ENCODE results near the gene RALA. TPM values are rescaled to one million over a fixed set of nuclear protein-coding genes. Genes with fewer than 3 reads are reported as not detected.

Gene RALA
- polyA plus RNA-seq, 1 donor (not counting 4 experiments of a cell fraction or from before 2014, with no cell fraction given), result 64.6 TPM

DNA sequence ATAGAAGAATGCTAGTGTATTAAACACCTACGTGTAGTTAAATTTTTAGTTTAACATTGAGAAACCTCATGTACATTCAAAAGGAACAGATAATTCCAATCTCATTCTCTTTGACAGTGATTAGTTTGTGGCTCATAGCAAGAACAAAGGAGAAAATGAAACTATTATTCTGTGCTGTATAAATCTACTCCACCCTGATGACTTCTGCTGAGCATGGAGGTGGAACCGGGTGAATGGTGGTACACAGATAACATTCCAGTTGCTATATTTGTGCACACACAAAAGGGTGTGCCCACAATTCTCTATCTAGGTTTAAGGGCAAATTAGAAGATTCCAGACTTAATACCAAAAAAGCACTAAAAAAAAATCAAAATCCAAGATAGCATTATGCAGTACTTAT is 17.0 kb upstream of the RALA start:
- Histone ChIP-seq H3K9me1 (ENCODE audit: control insufficient read depth, extremely low read depth, insufficient read depth, low read length) (no peaks in the 10 kb centered on the region), H3K27me3 (ENCODE audit: control insufficient read depth, extremely low read depth, insufficient read depth, low read length) (no peaks in the 10 kb centered on the region), H3K4me2 (ENCODE audit: control insufficient read depth, extremely low read depth, insufficient read depth, low read depth, low read length) (peak overlapping the region; percentile 45), H2AFZ (ENCODE audit: control insufficient read depth, low read length) (no peak overlapping the region), H4K20me1 (ENCODE audit: control insufficient read depth, extremely low read depth, insufficient read depth, low read length) (no peaks in the 10 kb centered on the region), H3K36me3 (ENCODE audit: control insufficient read depth in 2 of 2, extremely low read depth in 1 of 2, insufficient read depth in 2 of 2, low read length in 2 of 2) (no peaks in the 10 kb centered on the region), H3K4me3 (ENCODE audit: control insufficient read depth in 2 of 3, extremely low read depth in 1 of 3, insufficient read depth in 2 of 3, low read depth in 1 of 3, low read length in 3 of 3) (peak overlapping the region in 1 of 3 experiments; percentile 22), H3K4me1 (ENCODE audit: control insufficient read depth, extremely low read depth, insufficient read depth, low read length) (peaks cover 54% of the 10 kb centered on the region), H3K9me3 (ENCODE audit: control insufficient read depth, low read depth, low read length) (no peaks in the 10 kb centered on the region), H3K79me2 (ENCODE audit: control insufficient read depth, insufficient read depth, low read length) (no peaks in the 10 kb centered on the region), H3K27ac (ENCODE audit: control insufficient read depth, insufficient read depth, low read length) (peak overlapping the region; percentile 75), H3K9ac (ENCODE audit: control insufficient read depth, extremely low read depth, insufficient read depth, low read length) (no peak overlapping the region)
- TF ChIP-seq CTCF (optimal IDR thresholded peaks at IDR 0.05 in 1 of 3, IDR thresholded peaks at IDR 0.05 in 1 of 3, conservative IDR thresholded peaks at IDR 0.05 in 1 of 3; ENCODE audit: extremely low read depth in 1 of 3, insufficient read depth in 2 of 3, low read length in 3 of 3) (no peak), EZH2 (IDR thresholded peaks at IDR 0.05; ENCODE audit: low read length) (no peak)
- dilution Hi-C loops (cut with MboI; ENCODE audit: extremely low pct_ligation_motif_present, low sequenced_read_pairs), result no loop called here
- no peak for DNase-seq (ENCODE audit: low read depth, low spot score)
- peak; percentile 67 for FAIRE-seq

- no peaks in the 10 kb centered on the region for H3K27me3 ChIP-seq (ENCODE audit: control insufficient read depth, extremely low read depth, insufficient read depth, low read length)
- no peaks in the 10 kb centered on the region for H3K9me1 ChIP-seq (ENCODE audit: control insufficient read depth, extremely low read depth, insufficient read depth, low read length)
- TF ChIP-seq EZH2 (IDR thresholded peaks at IDR 0.05; ENCODE audit: low read length) (no peak), CTCF (optimal IDR thresholded peaks at IDR 0.05 in 1 of 3, IDR thresholded peaks at IDR 0.05 in 1 of 3, conservative IDR thresholded peaks at IDR 0.05 in 1 of 3; ENCODE audit: extremely low read depth in 1 of 3, insufficient read depth in 2 of 3, low read length in 3 of 3) (no peak)
- FAIRE-seq, result peak; percentile 26
- no peaks in the 10 kb centered on the region for H3K36me3 ChIP-seq (ENCODE audit: control insufficient read depth in 2 of 2, extremely low read depth in 1 of 2, insufficient read depth in 2 of 2, low read length in 2 of 2)
- H2AFZ ChIP-seq (ENCODE audit: control insufficient read depth, low read length), result no peak overlapping the region
- H3K79me2 ChIP-seq (ENCODE audit: control insufficient read depth, insufficient read depth, low read length), result no peaks in the 10 kb centered on the region
- H4K20me1 ChIP-seq (ENCODE audit: control insufficient read depth, extremely low read depth, insufficient read depth, low read length), result no peaks in the 10 kb centered on the region
- dilution Hi-C loops (cut with MboI; ENCODE audit: extremely low pct_ligation_motif_present, low sequenced_read_pairs), result no loop called here
- no peak for DNase-seq (ENCODE audit: low read depth, low spot score)
- H3K4me3 ChIP-seq (ENCODE audit: control insufficient read depth in 2 of 3, extremely low read depth in 1 of 3, insufficient read depth in 2 of 3, low read depth in 1 of 3, low read length in 3 of 3), result no peak overlapping the region
- peaks cover 54% of the 10 kb centered on the region for H3K4me1 ChIP-seq (ENCODE audit: control insufficient read depth, extremely low read depth, insufficient read depth, low read length)
- no peak overlapping the region for H3K4me2 ChIP-seq (ENCODE audit: control insufficient read depth, extremely low read depth, insufficient read depth, low read depth, low read length)
- H3K9ac ChIP-seq (ENCODE audit: control insufficient read depth, extremely low read depth, insufficient read depth, low read length), result no peak overlapping the region
- no peaks in the 10 kb centered on the region for H3K9me3 ChIP-seq (ENCODE audit: control insufficient read depth, low read depth, low read length)
- H3K27ac ChIP-seq (ENCODE audit: control insufficient read depth, insufficient read depth, low read length), result peak overlapping the region; percentile 75
These were observed 16.4 kb upstream of the RALA start for GRCh38 chr7:39606941-39607340.
